ENCODE measurements around the gene RBM18.

GRCh38 chr9:122201641-122202040 is 63.0 kb downstream of the RBM18 start:
- TF ChIP-seq CTCF (IDR thresholded peaks at IDR 0.05) (no peak), POLR2AphosphoS5 (IDR thresholded peaks at IDR 0.05; ENCODE audit: low read depth, low read length) (no peak)

All from Panc1 (cell line).